Measurements from ENCODE around the gene ROR2. TPM values are rescaled to one million over a fixed set of nuclear protein-coding genes. Genes with fewer than 3 reads are reported as not detected.
A peak's percentile ranks its signal among the peaks of the same experiment; 100 is the strongest.

ROR2 gene
- total and polyA plus RNA-seq, 4 donors: 2.7 to 32.3 (median 9.2) TPM

- Histone ChIP-seq H3K4me3 (no peak overlapping the region), H3K36me3 (ENCODE audit: control insufficient read depth in 4 of 4, insufficient read depth in 4 of 4, low read length in 4 of 4) (peaks cover 0 to 11% (median 0%) of the 10 kb centered on the region in 4 donors), H3K9ac (ENCODE audit: insufficient read depth in 1 of 2, low read length in 2 of 2) (no peak overlapping the region), H3K4me1 (ENCODE audit: control insufficient read depth in 5 of 5, insufficient read depth in 5 of 5, low read length in 5 of 5) (peaks cover 0 to 4% (median 0%) of the 10 kb centered on the region in 5 donors), H3K27me3 (ENCODE audit: control insufficient read depth in 3 of 3, insufficient read depth in 3 of 3, low read length in 2 of 3) (no peaks in the 10 kb centered on the region), H3K27ac (ENCODE audit: low read depth in 1 of 2, low read length in 1 of 2) (no peak overlapping the region), H3K9me3 (ENCODE audit: control insufficient read depth in 4 of 4, insufficient read depth in 3 of 4, low read length in 3 of 4) (peaks cover 0 to 8% (median under 1%) of the 10 kb centered on the region in 4 donors)
- WGBS, 2 donors: 87 to 91% methylated on average over 14 of the region's 14 CpGs
- DNase-seq: peak in 1 of 3 donors; percentile 21
- no peak for TF ChIP-seq CTCF (IDR thresholded peaks at IDR 0.05; ENCODE audit: control extremely low read depth, extremely low read depth)
- ATAC-seq (ENCODE audit: insufficient read depth, low FRiP score): no peak
Measured at GRCh38 chr9:91714874-91715615, 235.0 kb downstream of the ROR2 start.

GRCh38 chr9:91714020-91714806 lies 235.8 kb downstream of the ROR2 start:
- Histone ChIP-seq H3K27ac (ENCODE audit: low read depth in 1 of 2, low read length in 1 of 2) (no peak overlapping the region), H3K4me3 (no peak overlapping the region), H3K9me3 (ENCODE audit: control insufficient read depth in 4 of 4, insufficient read depth in 3 of 4, low read length in 3 of 4) (peaks cover 0 to 8% (median under 1%) of the 10 kb centered on the region in 4 donors), H3K27me3 (ENCODE audit: control insufficient read depth in 3 of 3, insufficient read depth in 3 of 3, low read length in 2 of 3) (no peaks in the 10 kb centered on the region), H3K9ac (ENCODE audit: insufficient read depth in 1 of 2, low read length in 2 of 2) (no peak overlapping the region), H3K36me3 (ENCODE audit: control insufficient read depth in 4 of 4, insufficient read depth in 4 of 4, low read length in 4 of 4) (peaks cover 0 to 11% (median 0%) of the 10 kb centered on the region in 4 donors), H3K4me1 (ENCODE audit: control insufficient read depth in 5 of 5, insufficient read depth in 5 of 5, low read length in 5 of 5) (peaks cover 0 to 4% (median 0%) of the 10 kb centered on the region in 5 donors)
- DNase-seq (peak; percentile 68 to 89 (median 87)), ATAC-seq (ENCODE audit: insufficient read depth, low FRiP score) (peak; percentile 71)
- WGBS, 2 donors: 20 to 41% methylated on average over 32 to 37 of the region's 39 CpGs
- TF ChIP-seq CTCF (IDR thresholded peaks at IDR 0.05; ENCODE audit: control extremely low read depth, extremely low read depth): no peak

DNA sequence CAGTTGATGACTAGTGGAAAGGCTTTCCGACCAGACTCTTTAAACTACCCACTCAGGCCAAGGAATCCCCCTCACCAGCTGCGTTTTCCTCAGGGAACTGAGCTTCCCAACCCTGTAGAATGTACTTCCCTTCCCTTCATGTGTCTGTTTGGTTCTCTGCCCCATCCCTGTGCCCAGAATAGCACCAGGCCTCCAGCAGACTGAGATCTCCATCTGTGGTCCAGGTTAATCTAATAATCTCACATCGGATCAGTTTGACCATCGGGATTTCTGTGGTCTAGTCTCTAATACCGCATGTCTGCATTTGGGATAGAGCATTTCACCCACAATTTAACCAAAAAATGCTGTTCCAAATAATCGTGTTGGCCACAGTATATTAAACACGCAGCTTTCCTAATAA lies 237.2 kb downstream of the ROR2 start:
- peaks cover 0 to 11% (median 0%) of the 10 kb centered on the region in 4 donors for H3K36me3 ChIP-seq (ENCODE audit: control insufficient read depth in 4 of 4, insufficient read depth in 4 of 4, low read length in 4 of 4)
- no peak overlapping the region for H3K9ac ChIP-seq (ENCODE audit: insufficient read depth in 1 of 2, low read length in 2 of 2)
- ATAC-seq (ENCODE audit: insufficient read depth, low FRiP score) (no peak), DNase-seq (no peak)
- H3K9me3 ChIP-seq (ENCODE audit: control insufficient read depth in 4 of 4, insufficient read depth in 3 of 4, low read length in 3 of 4): peaks cover 0 to 6% (median under 1%) of the 10 kb centered on the region in 4 donors
- WGBS, 2 donors: 88 to 93% methylated on average over 7 of the region's 7 CpGs
- no peak overlapping the region for H3K4me3 ChIP-seq
- H3K27me3 ChIP-seq (ENCODE audit: control insufficient read depth in 3 of 3, insufficient read depth in 3 of 3, low read length in 2 of 3): no peaks in the 10 kb centered on the region
- TF ChIP-seq CTCF (IDR thresholded peaks at IDR 0.05; ENCODE audit: control extremely low read depth, extremely low read depth): no peak
- H3K27ac ChIP-seq (ENCODE audit: low read depth in 1 of 2, low read length in 1 of 2): no peak overlapping the region
- peaks cover 0 to 4% (median 0%) of the 10 kb centered on the region in 5 donors for H3K4me1 ChIP-seq (ENCODE audit: control insufficient read depth in 5 of 5, insufficient read depth in 5 of 5, low read length in 5 of 5)

Measured in lung (tissue), 12 donors.